Gastroesophageal sphincter (tissue), 4 donors: ENCODE results near the gene TMEM151A. TPM values are rescaled to one million over a fixed set of nuclear protein-coding genes. Genes with fewer than 3 reads are reported as not detected.

Experiments
- ATAC-seq: fragments of 150-250 bp; one replicate; pipeline ENCODE4 v1.9.1; 2016; ENCODE audit warnings: mild to moderate bottlenecking, moderate library complexity
- H3K27ac ChIP-seq, 4 donors: fragments of 200-600 bp; sonication (generic) in 3 of 4; 1 replicate in 3 of 4; 2 replicates in 1 of 4; pipeline ENCODE4 v1.5.1; 2016 to 2019
- H3K27me3 ChIP-seq: fragments of 200-600 bp; sonication (generic); one replicate; pipeline ENCODE4 v1.5.1; 2019
- H3K36me3 ChIP-seq, 2 donors: fragments of 200-600 bp; sonication (generic); one replicate each; pipeline ENCODE4 v1.5.1; 2019; ENCODE audit warnings: control low read depth in 1 of 2
- H3K4me1 ChIP-seq, 3 donors: fragments of 200-600 bp; sonication (generic); 1 replicate in 2 of 3; 2 replicates in 1 of 3; pipeline ENCODE4 v1.5.1; 2016 to 2019; ENCODE audit warnings: control low read depth in 2 of 3
- H3K4me3 ChIP-seq, 2 donors: fragments of 200-600 bp; sonication (generic); one replicate each; pipeline ENCODE4 v1.5.1; 2019; ENCODE audit warnings: mild to moderate bottlenecking in 1 of 2, moderate library complexity in 1 of 2
- H3K9me3 ChIP-seq, 3 donors: fragments of 200-600 bp; sonication (generic); one replicate each; pipeline ENCODE4 v1.5.1; 2017 to 2019; ENCODE audit warnings: control low read depth in 2 of 3
- EP300 ChIP-seq: sonication (generic); formaldehyde crosslinking; IDR thresholded peaks from one replicate; pipeline ENCODE4 v1.6.1; 2017; ENCODE audit warnings: antibody characterized with exemption, mild to moderate bottlenecking
- POLR2A ChIP-seq, 2 donors: fragments of 450-650 bp; IDR thresholded peaks; one replicate each; pipeline ENCODE4 v1.6.1; 2017; ENCODE audit warnings: antibody characterized with exemption in 2 of 2, mild to moderate bottlenecking in 2 of 2, moderate library complexity in 1 of 2
- POLR2AphosphoS5 ChIP-seq: sonication (generic); formaldehyde crosslinking; IDR thresholded peaks from one replicate; pipeline ENCODE4 v1.6.1; 2017; ENCODE audit warnings: antibody characterized with exemption
- WGBS, 2 donors: methylation state at CpG; one replicate each; pipeline ENCODE4 v1.1.5; 2018; ENCODE audit warnings: low coverage in 1 of 2; 5-methylcytosine and 5-hydroxymethylcytosine counted together
- total RNA-seq, 4 donors: library from RNA; depleted of rRNA; stranded (reverse); fragments of >200 nt; gene quantifications; one replicate each; pipeline ENCODE4 v1.1.0, GENCODE V29; 2016
- TF ChIP-seq, protein P1 (sequence below), 4 experiments: fragments of 200-600 bp in 2 of 4; fragments of 450-650 bp in 2 of 4; sonication (generic) in 1 of 4; IDR thresholded peaks; one replicate each; pipeline ENCODE4 v1.5.1; 2017 to 2019; ENCODE audit warnings: antibody characterized with exemption in 4 of 4, mild to moderate bottlenecking in 2 of 4, moderate library complexity in 2 of 4

TMEM151A gene
- total RNA-seq, 4 donors from 2014 or later, result 0.66 TPM; not detected in 3

DNA sequence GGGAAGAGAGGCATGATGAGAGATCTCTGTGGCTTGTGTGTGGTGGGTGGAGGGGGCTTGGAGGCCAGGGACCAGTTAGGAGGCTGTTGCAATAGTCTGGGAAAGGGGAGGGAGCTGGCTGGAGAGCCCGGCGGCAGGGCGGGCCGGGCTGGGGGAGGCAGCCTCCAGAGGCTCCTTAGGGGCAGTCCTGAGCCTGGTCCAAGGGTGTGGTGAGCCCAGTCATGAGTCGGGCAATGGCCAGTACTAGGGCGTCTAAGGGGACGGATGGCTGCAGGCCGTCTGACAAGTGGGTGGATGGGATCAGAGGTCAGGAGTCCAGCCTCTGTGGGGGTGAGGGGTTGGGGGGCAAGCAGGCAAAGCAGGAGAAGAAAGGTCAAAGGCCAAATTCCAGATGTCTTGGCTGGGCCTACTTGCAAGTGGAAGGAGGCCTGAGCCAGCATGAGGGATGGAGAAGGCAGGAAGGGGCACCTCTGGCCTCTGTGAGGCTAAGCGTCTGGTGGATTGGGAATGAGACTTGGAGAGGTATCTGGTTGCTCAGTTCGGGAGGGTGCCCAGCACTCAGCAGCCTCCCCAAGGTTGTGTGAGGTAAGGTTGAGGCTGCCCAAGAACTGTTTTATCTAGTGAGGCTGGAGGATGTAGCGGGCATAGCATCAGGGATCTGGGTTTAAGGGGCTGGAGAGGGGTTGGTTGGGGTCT lies 31.2 kb downstream of the TMEM151A start:
- WGBS, 2 donors, result 64 to 73% methylated on average over 6 of the region's 11 CpGs
- Histone ChIP-seq H3K4me1 (peaks cover 0 to 44% (median 28%) of the 10 kb centered on the region in 3 donors), H3K36me3 (no peaks in the 10 kb centered on the region), H3K9me3 (no peaks in the 10 kb centered on the region), H3K27me3 (no peaks in the 10 kb centered on the region), H3K4me3 (no peak overlapping the region), H3K27ac (peak overlapping the region in 2 of 4 donors; percentile 43 to 58)
- TF ChIP-seq, protein P1, sequence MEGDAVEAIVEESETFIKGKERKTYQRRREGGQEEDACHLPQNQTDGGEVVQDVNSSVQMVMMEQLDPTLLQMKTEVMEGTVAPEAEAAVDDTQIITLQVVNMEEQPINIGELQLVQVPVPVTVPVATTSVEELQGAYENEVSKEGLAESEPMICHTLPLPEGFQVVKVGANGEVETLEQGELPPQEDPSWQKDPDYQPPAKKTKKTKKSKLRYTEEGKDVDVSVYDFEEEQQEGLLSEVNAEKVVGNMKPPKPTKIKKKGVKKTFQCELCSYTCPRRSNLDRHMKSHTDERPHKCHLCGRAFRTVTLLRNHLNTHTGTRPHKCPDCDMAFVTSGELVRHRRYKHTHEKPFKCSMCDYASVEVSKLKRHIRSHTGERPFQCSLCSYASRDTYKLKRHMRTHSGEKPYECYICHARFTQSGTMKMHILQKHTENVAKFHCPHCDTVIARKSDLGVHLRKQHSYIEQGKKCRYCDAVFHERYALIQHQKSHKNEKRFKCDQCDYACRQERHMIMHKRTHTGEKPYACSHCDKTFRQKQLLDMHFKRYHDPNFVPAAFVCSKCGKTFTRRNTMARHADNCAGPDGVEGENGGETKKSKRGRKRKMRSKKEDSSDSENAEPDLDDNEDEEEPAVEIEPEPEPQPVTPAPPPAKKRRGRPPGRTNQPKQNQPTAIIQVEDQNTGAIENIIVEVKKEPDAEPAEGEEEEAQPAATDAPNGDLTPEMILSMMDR (IDR thresholded peaks at IDR 0.05), result no peak
- TF ChIP-seq EP300 (no peak), POLR2AphosphoS5 (no peak), POLR2A (IDR thresholded peaks at IDR 0.05) (no peak)
- peak; percentile 78 for ATAC-seq

DNA sequence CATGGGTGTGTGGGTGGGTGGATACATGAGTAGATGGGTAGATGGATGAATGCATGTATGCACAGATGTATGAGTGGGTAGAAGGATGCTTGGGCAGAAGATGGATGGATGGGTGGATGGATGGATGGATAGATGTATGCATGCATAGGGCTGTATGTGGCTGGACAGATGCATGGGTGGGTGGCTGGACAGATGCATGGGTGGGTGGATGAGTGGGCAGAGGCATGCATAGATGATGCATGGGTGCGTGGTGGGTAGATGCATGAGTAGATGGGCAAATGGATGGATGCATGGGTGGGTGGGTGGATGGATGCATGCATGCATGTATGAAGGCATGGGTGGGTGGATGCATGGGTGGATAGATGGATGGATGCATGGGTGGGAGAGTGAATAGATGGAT lies 32.0 kb downstream of the TMEM151A start:
- no peaks in the 10 kb centered on the region for H3K9me3 ChIP-seq
- 87 to 90% methylated on average over 1 of the region's 1 CpG for WGBS, 2 donors
- H3K4me1 ChIP-seq, result peaks cover 0 to 44% (median 29%) of the 10 kb centered on the region in 3 donors
- no peaks in the 10 kb centered on the region for H3K36me3 ChIP-seq
- no peak overlapping the region for H3K4me3 ChIP-seq
- TF ChIP-seq, protein P1 (IDR thresholded peaks at IDR 0.05), result no peak
- TF ChIP-seq POLR2AphosphoS5 (no peak), POLR2A (IDR thresholded peaks at IDR 0.05) (no peak), EP300 (no peak)
- no peaks in the 10 kb centered on the region for H3K27me3 ChIP-seq
- no peak for ATAC-seq
- no peak overlapping the region for H3K27ac ChIP-seq

DNA sequence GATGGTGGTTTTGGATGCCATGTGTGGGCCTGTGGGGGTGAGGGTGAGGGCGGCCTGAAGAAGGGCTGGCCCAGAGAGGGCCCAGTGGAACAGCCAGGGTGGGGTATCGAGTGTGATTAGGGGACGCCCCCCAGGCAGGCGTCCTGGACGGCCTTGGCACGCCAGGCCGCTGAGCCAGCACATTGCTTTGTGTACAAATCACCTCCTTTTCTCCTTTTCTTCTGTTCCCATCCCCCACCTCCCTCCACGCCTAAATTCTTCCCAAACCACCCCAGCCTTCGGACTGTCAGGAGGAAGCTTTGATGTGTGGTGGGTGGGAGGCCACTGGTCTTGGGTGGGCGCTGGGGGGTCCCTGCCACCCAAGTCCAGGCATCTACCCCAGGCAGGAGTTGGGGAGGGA lies 33.0 kb downstream of the TMEM151A start:
- Histone ChIP-seq H3K4me3 (no peak overlapping the region), H3K4me1 (peaks cover 0 to 43% (median 30%) of the 10 kb centered on the region in 3 donors), H3K9me3 (no peaks in the 10 kb centered on the region), H3K27me3 (no peaks in the 10 kb centered on the region), H3K36me3 (no peaks in the 10 kb centered on the region), H3K27ac (peak overlapping the region in 1 of 4 donors; percentile 83)
- no peak for ATAC-seq
- WGBS, 2 donors, result 73% methylated on average over 9 of the region's 10 CpGs; no CpG with 5 or more reads in 1 of the 2 donors
- TF ChIP-seq, protein P1 (IDR thresholded peaks at IDR 0.05), result no peak
- no peak for TF ChIP-seq POLR2A (IDR thresholded peaks at IDR 0.05)
- TF ChIP-seq EP300, result no peak
- TF ChIP-seq POLR2AphosphoS5, result no peak

DNA sequence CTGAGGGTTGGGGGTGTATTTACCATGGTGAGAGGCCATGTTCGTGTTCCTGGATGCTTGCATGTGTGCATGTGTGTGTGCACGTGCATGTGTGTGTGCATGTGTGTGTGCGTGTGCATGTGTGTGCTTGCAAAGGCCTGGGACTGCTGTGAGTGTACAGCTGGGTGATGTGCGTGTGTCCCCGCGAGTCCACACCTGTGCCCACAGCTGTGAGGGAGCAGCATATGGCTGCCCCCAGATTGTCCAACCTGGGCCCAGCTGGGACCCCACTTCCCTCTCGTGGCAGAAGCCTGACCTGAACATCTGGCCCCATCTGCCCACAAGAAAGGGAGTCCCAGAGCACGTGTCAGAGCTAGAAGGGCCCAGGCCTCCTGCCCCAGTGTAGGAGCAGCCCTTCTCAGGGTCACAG lies 33.6 kb downstream of the TMEM151A start:
- no peaks in the 10 kb centered on the region for H3K9me3 ChIP-seq
- peaks cover 0 to 43% (median 30%) of the 10 kb centered on the region in 3 donors for H3K4me1 ChIP-seq
- no peaks in the 10 kb centered on the region for H3K27me3 ChIP-seq
- no peak for TF ChIP-seq POLR2A (IDR thresholded peaks at IDR 0.05)
- TF ChIP-seq, protein P1 (IDR thresholded peaks at IDR 0.05), result no peak
- no peak for TF ChIP-seq EP300
- no peak for TF ChIP-seq POLR2AphosphoS5
- ATAC-seq, result no peak
- peak overlapping the region in 3 of 4 donors; percentile 65 to 84 (median 83) for H3K27ac ChIP-seq
- H3K4me3 ChIP-seq, result no peak overlapping the region
- 50 to 100% methylated on average over 1 of the region's 8 CpGs for WGBS, 2 donors
- H3K36me3 ChIP-seq, result no peaks in the 10 kb centered on the region
